Heart left ventricle (tissue), 13 donors: Measurements from ENCODE around the gene BRD9.

Experiments used
- POLR2A ChIP-seq, 2 donors: fragments of 450-650 bp; IDR thresholded peaks; one replicate each; pipeline ENCODE4 v1.6.1; 2017; ENCODE audit warnings: antibody characterized with exemption in 2 of 2, mild to moderate bottlenecking in 2 of 2, moderate library complexity in 2 of 2
- TF ChIP-seq, protein P1 (sequence below), 12 donors: fragments of 200-600 bp; sonication (generic) in 4 of 12; IDR thresholded peaks; one replicate each; pipeline versions ENCODE4 v1.5.0 to v1.8.0; 2018 to 2022; ENCODE audit warnings: antibody characterized with exemption in 12 of 12, mild to moderate bottlenecking in 5 of 12
- donor health status: ischemic (EF 13 %, LVEDD 7.1; RV severe dilation, severe dysfunction).
- donor health status: DM: no; HTN: yes; CAD: no.
- donor health status: DM: no; HTN: no; CAD: no.
- donor health status: ischemic (EF 25% LVEDD 6.9; RV normal size, moderate dysfunction).
- donor health status: ischemic (EF 25% LVEDD 5.7; RV mildly dilated, moderate dysfunction).
- donor health status: ischemic (EF 35%, LVEDD 5.7; RV mildly dilated, moderate dysfunction).
- donor health status: nonischemic (EF 11% LVEDD 7.7; RV severe dilation, severe dysfunction).
- donor health status: DM: yes; HTN: yes; CAD: no.
- donor health status: PGD.
- donor health status: ischemic (EF 29% LVEDD 5.4; RV normal size, mild dysfunction).
- donor health status: nonischemic (EF 23%, LVEDD 6.1; RV moderate dilation, normal function).

DNA sequence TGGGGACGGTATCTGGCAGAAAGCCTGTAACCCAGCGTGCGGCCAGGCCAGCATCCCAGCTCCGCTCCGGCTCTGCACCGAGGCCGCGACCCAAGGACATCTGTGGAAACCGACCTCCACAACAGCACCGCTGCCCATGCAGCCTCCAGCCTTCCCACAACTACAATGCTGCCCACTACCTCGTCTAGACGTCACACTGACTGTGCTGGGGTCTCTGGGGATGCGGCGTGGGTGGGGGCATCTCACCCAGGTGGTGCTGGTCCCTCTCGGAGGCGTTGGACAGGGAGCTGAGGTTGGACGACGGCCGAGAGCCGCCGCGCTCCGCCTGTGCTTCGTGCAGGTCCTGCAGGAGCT, 27.5 kb downstream of the BRD9 start:
- TF ChIP-seq, protein P1, sequence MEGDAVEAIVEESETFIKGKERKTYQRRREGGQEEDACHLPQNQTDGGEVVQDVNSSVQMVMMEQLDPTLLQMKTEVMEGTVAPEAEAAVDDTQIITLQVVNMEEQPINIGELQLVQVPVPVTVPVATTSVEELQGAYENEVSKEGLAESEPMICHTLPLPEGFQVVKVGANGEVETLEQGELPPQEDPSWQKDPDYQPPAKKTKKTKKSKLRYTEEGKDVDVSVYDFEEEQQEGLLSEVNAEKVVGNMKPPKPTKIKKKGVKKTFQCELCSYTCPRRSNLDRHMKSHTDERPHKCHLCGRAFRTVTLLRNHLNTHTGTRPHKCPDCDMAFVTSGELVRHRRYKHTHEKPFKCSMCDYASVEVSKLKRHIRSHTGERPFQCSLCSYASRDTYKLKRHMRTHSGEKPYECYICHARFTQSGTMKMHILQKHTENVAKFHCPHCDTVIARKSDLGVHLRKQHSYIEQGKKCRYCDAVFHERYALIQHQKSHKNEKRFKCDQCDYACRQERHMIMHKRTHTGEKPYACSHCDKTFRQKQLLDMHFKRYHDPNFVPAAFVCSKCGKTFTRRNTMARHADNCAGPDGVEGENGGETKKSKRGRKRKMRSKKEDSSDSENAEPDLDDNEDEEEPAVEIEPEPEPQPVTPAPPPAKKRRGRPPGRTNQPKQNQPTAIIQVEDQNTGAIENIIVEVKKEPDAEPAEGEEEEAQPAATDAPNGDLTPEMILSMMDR (IDR thresholded peaks at IDR 0.05): no peak
- no peak for TF ChIP-seq POLR2A (IDR thresholded peaks at IDR 0.05)
